Head of caudate nucleus (tissue), 42 donors: ENCODE measurements around the gene WNT9B.
A peak's percentile ranks its signal among the peaks of the same experiment; 100 is the strongest.
"Not testable (repeated sequence)": the region's sequence is repeated elsewhere in the genome, so short reads cannot be mapped to it uniquely, and the experiment has no call there.

Source experiments
- DNase-seq, 42 donors: peaks; one replicate each; pipeline versions ENCODE4 v3.0.0 to v3.0.0-alpha.2; 2020 to 2021; ENCODE audit warnings: mixed read lengths in 7 of 42
- intact Hi-C: fragments of 100-400 bp; cut with DNase I; formaldehyde crosslinking; loops from one replicate; pipeline ENCODE4 v1.15.0; 2022

The WNT9B gene

GRCh38 chr17:46892192-46892703, 40.9 kb downstream of the WNT9B start:
- no peak for DNase-seq
- intact Hi-C loops: no loop called here

DNA sequence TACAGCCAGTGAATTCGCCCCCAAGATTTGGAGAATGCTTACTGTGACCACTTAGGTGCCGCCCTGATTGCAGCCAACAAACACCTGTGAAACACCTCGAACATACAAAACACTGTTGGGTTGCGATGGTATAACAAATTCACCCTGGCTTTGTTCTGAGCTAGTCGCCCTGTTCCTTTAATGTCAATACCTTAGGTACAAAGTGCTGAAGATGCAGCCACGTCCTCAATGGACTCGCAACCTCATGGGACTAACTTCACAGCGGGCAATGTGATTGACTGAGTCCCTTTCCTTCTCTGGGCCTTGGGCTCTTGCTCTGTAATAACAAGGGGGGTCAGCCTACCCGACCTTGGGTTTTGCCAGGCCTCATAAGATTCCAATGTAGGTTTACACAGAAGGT, 42.6 kb downstream of the WNT9B start:
- intact Hi-C loops: no loop called here
- no peak for DNase-seq

GRCh38 chr17:46894476-46895151, 43.2 kb downstream of the WNT9B start:
- intact Hi-C loops: no loop called here
- no peak for DNase-seq

GRCh38 chr17:46895171-46895570, 43.8 kb downstream of the WNT9B start:
- peak in 1 of 42 donors; percentile 3 for DNase-seq
- intact Hi-C loops: no loop called here

DNA sequence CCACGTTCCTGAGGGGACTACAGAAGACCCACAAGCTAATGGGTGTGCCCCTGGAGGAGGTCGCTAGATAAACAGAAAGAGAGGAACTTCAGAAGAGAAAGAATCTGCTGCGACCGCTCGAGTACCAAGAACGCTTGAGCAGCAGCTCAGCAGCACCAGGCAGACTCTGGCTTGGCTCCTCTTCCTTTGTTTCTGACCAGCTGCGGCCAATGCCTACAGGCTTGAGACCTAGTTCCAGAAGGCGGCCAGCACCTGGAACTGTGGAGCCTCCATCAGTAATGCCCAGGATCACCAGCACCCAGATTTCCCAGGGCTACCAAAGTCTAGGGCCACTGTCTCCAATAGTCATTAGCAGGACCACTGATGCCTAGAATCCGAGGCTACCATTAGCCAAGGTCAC, 45.6 kb downstream of the WNT9B start:
- intact Hi-C loops: no loop called here
- DNase-seq: no peak

- intact Hi-C loops: no loop called here
- no peak for DNase-seq
Observed at GRCh38 chr17:46898364-46898763, 47.0 kb downstream of the WNT9B start.

DNA sequence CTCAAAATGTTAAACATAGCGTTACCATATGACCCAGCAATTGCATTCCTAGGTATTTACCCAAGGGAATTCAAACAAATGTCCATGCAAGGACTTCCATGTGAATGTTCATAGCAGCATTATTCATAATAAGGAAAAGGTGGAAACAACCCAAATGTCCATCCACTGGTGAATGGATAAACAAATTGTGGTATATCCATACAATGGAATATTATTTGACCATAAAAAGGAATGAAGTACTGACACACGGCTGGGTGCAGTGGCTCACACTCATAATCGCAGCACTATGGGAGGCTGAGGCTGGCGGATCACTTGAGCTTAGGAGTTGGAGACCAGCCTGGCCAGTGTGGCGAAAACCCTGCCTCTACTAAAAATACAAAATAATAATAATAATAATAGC, 47.5 kb downstream of the WNT9B start:
- intact Hi-C loops: no loop called here
- no peak for DNase-seq

GRCh38 chr17:46901291-46901690, 49.9 kb downstream of the WNT9B start:
- DNase-seq: no peak
- intact Hi-C loops: no loop called here

- intact Hi-C loops: no loop called here
- peak in 1 of 42 donors; percentile 9 for DNase-seq
Observed at GRCh38 chr17:46903762-46904672, 52.6 kb downstream of the WNT9B start.

DNA sequence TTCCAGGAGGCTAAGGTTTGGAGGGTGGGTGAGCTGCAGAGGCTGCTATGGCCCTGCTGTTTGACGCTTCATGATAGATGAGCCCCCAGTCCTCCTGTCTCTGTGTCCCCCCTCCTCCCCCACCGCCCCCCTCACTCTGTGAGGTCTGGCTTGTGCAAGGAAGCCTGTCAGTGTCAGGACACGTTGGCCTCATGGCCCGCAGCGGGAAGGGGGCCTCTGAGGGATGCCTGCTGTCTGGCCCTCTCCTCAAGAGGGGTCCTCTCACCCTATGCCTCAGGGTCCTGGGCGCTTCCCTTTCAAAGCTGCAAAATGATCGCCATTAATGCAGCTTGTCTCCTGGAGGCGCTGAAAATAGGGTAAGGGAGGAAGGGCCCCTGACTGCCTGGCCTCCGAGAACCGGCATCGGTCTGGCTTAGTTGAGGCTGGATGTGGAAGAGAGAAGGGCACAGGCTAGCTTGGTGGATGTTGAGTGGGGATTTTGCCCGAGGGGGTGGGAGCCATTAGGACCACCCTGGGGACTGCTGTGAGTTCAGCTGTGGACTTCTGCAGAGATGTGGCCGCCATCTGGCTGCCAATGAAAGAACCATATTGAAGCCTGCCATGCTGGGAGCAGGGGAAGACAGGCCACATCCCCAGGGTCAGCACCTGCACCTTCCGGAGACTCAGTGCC, 56.8 kb downstream of the WNT9B start:
- DNase-seq: no peak
- intact Hi-C loops: no loop called here

- no peak for DNase-seq
- intact Hi-C loops: no loop called here
Observed at GRCh38 chr17:46910179-46910927, 59.0 kb downstream of the WNT9B start.

DNA sequence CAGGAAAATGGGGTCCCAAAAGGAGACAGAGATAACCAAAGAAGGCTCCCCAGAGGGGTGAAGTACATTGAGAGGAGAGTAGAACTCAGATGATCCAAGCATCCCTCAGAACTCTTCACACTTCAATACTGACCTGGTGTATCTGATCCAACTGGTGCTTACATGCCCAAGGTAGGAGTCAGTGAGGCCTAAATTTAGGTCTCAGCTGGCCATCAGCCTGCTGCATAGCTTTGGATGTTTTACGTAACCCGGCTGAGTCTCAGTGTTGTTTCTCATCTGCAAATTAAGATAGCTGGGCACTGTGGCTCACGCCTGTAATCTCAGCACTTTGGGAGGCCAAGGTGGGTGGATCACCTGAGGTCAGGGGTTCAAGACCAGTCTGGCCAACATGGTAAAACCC, 59.9 kb downstream of the WNT9B start:
- no peak for DNase-seq
- intact Hi-C loops: no loop called here

DNA sequence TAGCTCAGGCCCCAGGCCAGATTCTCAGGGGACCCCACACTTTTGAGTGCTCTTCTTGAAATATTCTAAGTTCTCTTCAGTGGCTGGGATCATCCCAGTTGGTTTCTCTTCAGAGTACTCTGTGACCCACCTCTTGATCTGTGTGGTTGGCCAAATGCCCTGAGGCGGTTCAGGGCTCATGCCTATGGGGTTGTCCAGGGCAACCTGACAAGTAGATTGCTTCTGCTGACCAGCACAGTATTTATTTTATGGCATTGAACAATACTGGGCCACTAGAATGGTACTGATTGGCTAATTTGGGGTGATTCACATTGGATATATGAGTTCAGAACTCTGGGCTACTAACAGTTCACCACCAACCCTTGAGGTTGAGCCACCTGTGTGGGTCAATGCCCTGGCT, 64.2 kb downstream of the WNT9B start:
- no peak for DNase-seq
- intact Hi-C loops: no loop called here

DNA sequence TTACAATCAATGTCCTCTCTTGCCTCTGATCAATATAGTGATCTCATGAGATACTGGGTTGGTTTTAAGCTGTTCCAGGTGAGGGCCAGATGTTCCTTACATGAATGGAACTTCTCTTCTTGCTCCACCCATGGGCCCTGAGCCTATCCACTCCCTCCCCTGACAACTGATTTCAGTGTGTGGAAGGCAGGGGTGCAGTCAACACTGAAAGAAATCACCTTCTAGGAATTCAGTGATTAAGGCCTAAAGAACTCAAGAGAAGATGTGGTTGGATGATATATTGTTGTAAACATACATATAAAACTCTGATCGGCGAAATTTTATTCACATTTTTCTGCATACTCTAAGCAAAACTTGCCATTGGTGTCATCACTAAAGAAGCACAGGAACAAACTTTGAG, 64.8 kb downstream of the WNT9B start:
- no peak for DNase-seq
- intact Hi-C loops: no loop called here

DNA sequence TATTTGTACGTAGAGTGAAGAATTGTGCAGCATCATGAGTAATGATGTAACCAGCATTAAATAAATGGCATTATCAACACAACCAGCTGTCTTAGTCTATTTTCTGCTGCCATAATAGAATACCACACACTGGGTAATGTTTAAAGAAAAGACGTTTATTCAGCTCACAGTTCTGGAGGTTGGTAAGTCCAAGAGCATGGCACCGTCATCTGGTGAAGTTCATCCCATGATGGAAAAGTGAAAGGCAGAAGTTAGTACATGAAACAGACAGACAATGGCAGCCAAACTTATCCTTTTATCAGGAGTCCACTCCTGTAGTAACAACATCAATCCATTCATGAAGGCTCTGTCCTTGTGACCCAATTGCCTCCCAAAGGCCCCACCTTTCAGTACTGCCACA, 65.2 kb downstream of the WNT9B start:
- no peak for DNase-seq
- intact Hi-C loops: no loop called here

DNA sequence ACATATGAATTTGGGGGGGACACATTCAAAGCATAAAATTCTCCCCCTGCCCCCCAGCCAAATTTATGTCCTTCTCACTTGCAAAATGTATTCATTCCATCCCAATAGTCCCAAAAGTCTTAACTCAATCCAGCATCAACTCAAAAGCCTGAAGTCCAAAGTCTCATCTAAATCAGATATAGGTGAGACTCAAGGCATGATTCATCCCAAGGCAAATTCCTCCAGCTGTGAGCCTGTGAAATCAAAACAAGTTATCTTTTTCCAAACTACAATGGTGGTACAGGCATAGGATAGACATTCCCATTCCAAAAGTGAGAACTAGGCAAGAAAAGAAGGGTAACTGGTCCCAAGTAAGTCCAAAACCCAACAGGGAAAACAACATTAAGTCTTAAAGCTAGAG, 65.7 kb downstream of the WNT9B start:
- intact Hi-C loops: no loop called here

DNA sequence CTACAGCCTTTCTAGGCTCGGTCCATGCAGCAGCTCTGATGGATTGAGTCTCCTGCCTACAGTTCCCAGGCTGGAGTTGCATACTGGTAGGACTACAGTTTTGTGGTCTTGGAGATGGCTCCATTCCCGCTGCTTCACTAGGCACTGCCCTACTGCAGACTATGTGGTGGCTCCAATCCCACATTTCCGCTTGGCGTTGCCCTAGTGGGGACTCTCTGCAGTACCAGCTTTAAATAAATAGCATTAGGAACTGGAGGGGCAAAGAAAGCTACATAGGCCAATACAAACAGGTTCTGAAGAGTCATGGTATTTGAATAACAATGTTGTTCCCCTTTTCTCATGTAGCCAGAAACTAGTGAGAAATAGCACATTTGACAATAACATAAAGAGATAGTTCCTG, 66.1 kb downstream of the WNT9B start:
- no peak for DNase-seq
- intact Hi-C loops: no loop called here

More for the DNA sequence above, 65.7 kb downstream of the WNT9B start:
- no peak for DNase-seq

- intact Hi-C loops, DNase-seq: not testable (repeated sequence)
Observed at GRCh38 chr17:46921962-46922361, 70.6 kb downstream of the WNT9B start.

- intact Hi-C loops: no loop called here
- DNase-seq: no peak
Observed at GRCh38 chr17:46922487-46922803, 71.1 kb downstream of the WNT9B start.
